Raji (cell line): ENCODE results near the gene DNAH6.

ENCODE experiments used
- POLR2A ChIP-seq: IDR thresholded peaks from 2 replicates; pipeline ENCODE4 v1.6.1; 2011; ENCODE audit warnings: low read depth, low read length, control low read depth; ENCODE audit not compliant: insufficient read depth

Gene DNAH6

GRCh38 chr2:84785950-84786349 lies 269.7 kb downstream of the DNAH6 start:
- no peak for TF ChIP-seq POLR2A

GRCh38 chr2:84786601-84787000 lies 270.3 kb downstream of the DNAH6 start:
- TF ChIP-seq POLR2A = no peak

- TF ChIP-seq POLR2A = no peak
Observed at GRCh38 chr2:84788027-84788426, 271.7 kb downstream of the DNAH6 start.

- TF ChIP-seq POLR2A = no peak
Observed at GRCh38 chr2:84788498-84788897, 272.2 kb downstream of the DNAH6 start.

- TF ChIP-seq POLR2A = no peak
Observed at GRCh38 chr2:84792856-84793522, 276.7 kb downstream of the DNAH6 start.

GRCh38 chr2:84793641-84794040 lies 277.3 kb downstream of the DNAH6 start:
- no peak for TF ChIP-seq POLR2A

- TF ChIP-seq POLR2A = no peak
Observed at GRCh38 chr2:84796798-84797197, 280.5 kb downstream of the DNAH6 start.

- TF ChIP-seq POLR2A = no peak
Observed at GRCh38 chr2:84797271-84797670, 281.0 kb downstream of the DNAH6 start.

- no peak for TF ChIP-seq POLR2A
Observed at GRCh38 chr2:84799772-84800171, 283.5 kb downstream of the DNAH6 start.

- no peak for TF ChIP-seq POLR2A
Observed at GRCh38 chr2:84800194-84800805, 284.0 kb downstream of the DNAH6 start.

GRCh38 chr2:84801811-84802210 lies 285.5 kb downstream of the DNAH6 start:
- no peak for TF ChIP-seq POLR2A

GRCh38 chr2:84805250-84805958 lies 289.1 kb downstream of the DNAH6 start:
- TF ChIP-seq POLR2A = no peak

GRCh38 chr2:84807063-84807485 lies 290.8 kb downstream of the DNAH6 start:
- TF ChIP-seq POLR2A = no peak

- no peak for TF ChIP-seq POLR2A
Observed at GRCh38 chr2:84808279-84808678, 292.0 kb downstream of the DNAH6 start.

GRCh38 chr2:84811839-84812431 lies 295.6 kb downstream of the DNAH6 start:
- TF ChIP-seq POLR2A = no peak

GRCh38 chr2:84815146-84815545 lies 298.8 kb downstream of the DNAH6 start:
- TF ChIP-seq POLR2A = no peak
